HG03565 (cell line): ENCODE results near the gene NUBP2.
A peak's percentile ranks its signal among the peaks of the same experiment; 100 is the strongest.

Experiments
- ATAC-seq: cut with Tn5 transposase; IDR thresholded peaks from one replicate; pipeline ENCODE4 v1.9.1; 2021; ENCODE audit warnings: mild to moderate bottlenecking, moderate library complexity; ENCODE audit not compliant: unreplicated experiment

NUBP2 gene

DNA sequence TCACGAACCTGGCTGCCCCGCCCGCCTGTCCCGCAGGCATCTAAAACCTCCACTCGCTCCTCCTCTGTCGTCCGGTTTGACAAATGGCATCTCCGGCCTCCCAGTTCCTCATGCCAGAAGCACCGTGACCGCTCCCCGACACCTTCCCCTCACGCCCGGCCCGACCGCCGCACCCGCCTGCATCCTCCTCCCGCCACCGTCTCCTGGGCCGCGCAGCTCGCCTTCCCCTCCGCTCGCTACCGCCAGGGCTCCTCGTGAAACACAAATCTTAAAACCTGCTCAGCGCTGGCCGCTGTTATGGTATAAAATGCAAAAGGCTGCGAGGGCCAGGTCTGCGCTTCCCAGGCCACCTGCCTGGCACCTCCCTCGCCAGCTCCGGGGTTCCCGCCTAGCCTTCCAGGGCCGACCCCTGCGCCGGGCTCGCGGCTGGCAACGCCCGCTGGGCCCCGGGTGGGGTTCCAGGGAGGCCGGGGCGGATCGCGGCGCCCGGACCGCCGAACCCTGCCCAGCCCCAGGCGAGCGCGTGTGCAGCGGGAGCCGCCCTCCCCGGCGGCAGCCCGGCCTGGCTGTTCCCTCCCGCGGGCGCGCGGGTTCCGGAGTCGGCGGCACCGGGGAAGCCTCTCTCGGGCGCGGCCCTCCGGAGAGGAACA is 877 bp upstream of the NUBP2 start:
- ATAC-seq: peak; percentile 2

DNA sequence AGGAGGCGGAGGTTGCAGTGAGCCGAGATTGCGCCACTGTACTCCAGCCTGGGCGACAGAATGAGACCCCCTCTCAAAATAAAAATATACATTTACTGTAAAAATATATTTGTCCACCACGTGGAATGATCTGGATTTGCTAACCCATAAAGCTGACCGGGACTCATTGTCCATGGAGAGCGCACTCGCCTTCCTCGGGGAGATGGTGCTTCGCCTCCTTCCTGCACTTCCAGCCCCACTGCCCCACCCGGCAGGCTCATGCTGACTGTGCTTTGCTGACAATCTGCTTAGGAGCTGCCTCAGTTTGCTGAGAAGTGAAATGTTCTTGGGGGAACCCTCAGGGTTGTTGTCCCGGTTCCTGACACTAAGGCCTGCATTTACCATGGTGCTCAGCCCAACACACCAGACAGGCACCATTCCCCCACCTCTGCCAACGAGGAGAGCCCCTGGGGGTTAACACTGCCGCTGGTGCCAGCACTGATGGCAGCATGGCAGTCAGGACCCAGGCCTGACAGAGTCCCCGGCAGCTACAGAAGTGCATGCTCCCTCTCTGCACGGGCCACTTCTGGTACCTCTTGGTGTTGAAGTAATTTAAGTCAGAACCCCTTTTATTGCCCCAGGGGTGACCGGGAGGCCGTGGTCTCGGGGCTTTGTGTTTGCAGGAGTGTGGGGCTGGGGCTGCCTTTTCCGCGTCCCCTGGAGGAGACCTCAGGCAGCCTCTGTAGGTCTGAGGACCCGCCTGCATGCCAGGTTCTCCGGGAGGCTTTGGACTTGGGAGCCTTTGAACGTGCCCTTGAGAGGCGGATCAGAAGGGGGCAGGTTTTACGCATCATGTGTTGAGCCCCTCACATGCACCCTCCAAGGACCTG is 2.5 kb downstream of the NUBP2 start:
- no peak for ATAC-seq

DNA sequence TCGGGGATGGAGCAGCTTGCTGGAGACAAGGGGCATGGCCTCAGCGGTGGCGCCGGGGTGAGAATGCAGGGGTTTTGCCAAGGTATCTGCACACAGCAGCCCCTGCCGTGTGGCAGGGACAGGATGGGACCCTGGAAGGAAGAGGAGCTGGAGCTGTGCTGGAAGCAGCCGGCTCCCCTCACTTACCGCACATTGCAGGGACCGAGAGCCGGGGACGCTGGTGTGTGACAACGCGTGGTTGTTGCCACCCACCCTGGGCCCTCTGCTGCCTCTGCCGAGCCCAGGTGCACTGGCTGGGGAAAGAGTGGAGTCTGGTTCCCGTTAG is 3.0 kb downstream of the NUBP2 start:
- ATAC-seq: no peak

DNA sequence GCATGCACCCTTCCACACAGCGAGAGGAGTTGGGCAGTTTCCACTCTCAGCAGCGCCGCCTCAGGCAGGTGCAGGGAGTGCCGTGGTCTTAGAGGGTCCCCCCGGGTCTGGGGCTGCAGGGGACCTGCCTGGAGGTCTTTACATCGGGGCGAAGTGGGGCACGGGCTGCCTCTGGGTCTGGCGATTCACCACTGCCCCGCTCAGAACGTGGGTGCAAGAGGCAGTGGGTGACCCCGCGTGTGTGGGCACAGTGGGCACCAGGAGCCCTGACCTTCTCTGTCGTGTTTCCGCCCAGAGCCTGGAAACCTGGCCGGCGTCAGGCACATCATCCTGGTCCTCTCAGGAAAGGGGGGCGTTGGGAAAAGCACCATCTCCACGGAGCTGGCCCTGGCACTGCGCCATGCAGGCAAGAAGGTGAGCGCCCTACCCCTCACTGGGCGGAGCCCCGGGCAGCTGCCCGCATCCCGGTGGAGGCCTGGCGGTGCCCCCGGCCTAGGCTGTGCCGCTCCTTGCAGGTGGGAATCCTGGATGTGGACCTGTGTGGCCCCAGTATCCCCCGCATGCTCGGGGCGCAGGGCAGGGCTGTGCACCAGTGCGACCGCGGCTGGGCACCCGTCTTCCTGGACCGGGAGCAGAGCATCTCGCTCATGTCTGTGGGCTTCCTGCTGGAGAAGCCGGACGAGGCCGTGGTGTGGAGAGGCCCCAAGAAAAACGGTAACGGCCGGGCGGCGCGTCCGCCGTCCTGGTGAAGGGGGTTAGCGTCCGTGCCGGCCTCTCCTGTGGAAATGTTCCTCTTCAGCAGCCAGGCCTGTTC is 3.7 kb downstream of the NUBP2 start:
- ATAC-seq: no peak

DNA sequence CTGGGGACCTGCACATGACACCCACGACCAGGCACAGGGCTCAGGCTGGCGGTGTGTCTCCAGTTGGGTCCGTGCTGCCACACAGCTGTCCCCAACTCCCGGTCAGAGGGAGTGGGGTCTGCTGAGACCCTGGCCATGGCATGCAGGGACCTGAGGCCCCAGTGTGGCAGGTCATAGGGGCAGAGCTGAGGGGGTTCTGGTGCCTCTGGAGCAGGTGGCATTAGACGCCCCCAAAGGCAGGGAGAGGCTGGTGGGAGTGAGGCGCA is 4.2 kb downstream of the NUBP2 start:
- ATAC-seq: no peak

DNA sequence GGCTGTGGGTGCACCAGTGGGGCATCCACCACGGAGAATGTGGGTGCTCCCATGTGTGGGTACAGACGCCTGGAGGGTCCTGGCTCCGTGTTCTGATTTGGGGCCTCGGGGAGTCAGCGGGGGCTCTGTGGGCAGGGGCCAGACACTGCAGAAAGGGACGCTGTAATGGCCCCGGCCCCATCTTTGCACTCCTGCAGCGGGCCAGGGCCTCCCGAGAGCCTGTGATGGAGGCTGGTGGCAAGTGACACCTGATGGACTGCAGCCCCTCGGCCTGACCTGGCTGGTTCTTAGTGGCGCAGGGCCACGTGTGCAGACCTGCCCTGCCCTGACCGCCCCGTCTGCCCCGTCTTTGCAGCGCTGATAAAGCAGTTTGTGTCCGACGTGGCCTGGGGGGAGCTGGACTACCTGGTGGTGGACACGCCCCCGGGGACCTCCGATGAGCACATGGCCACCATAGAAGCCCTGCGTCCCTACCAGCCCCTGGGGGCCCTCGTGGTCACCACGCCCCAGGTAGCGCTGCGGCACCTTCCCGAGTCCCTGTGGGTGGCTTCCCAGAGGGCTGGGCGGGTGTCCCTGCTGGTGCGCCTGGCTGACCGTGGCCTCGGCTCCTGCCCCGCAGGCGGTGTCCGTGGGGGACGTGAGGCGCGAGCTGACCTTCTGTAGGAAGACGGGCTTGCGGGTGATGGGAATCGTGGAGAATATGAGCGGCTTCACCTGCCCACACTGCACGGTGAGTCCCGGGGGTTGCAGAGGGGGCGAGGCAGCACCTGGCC is 4.7 kb downstream of the NUBP2 start:
- no peak for ATAC-seq

DNA sequence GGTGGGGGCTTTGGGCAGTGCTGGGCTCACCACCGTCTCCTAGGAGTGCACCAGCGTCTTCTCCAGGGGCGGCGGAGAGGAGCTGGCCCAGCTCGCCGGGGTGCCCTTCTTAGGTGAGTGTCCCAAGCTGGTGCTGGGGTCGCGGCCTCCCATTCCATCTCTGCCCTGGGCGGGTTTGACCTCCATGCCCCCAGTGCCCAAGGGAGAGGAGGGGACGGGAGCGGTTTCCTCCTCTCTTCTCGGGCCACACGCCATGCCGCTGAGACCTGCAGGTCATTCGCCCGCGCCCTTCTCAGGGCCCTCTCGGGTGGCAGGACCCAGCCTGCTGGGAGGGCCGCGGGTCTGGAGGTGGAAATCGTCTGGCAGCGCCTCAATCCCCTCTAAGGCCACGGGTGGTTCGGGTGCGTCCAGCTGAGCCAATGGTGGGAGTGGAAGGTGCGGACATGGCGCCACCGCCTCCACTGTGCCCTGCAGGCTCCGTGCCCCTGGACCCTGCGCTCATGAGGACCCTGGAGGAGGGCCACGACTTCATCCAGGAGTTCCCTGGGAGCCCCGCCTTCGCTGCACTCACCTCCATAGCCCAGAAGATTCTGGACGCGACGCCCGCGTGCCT is 5.4 kb downstream of the NUBP2 start:
- no peak for ATAC-seq

DNA sequence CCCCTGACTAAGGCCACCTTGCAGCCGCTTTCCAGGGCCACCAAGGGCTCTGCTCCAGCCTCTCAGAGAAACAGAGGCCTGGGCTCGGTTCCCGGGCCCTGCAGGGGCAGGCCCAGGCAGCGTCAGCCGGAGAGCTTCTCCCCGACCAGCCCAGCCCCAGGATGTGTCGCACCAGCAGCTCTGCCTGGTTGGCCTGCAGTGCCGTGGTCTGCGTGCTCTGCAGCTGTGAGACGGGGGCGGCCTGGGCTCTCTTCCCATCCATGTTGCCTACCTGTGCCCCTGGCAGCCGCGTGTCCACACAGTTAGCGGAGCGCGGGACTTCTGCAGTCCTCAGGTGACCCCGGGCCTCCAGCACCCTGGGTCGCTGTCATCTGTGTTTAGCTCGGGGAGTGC is 5.9 kb downstream of the NUBP2 start:
- no peak for ATAC-seq

DNA sequence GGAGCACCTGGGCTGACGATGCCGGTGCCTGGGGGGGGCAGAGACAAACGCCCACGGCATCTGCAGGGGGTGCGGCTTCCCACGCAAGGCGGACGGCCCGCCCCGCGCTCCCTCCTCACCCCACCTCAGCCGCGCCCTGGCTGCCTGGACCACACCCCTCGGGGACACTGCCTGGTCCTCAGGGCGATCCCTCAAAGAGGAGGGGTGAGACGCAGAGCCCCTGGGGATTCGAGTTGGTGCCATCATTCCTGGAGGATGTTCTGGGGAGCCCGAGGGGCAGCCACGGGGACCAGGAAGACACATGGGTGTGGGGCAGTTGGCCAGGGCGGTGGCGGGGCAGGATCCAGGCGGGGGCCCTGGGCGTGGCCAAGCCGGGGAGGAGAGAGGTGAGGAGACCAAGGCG is 6.9 kb downstream of the NUBP2 start:
- no peak for ATAC-seq

DNA sequence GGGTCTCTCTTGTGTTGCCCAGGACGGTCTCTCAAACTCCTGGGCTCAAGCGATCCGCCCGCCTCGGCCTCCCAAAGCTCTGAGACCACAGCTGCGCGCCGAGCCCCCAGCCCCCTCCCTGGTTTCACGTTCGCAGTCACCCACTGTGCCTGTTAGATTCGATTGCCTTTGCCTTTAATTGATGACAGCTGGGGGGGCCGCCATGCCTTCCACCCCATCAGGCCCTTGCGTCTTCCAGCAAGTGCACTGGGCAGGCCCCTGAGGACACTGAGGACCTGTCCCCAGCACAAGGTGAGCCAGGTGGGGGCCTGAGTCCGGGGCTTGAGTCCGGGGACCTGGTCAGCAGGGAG is 7.5 kb downstream of the NUBP2 start:
- ATAC-seq: no peak

DNA sequence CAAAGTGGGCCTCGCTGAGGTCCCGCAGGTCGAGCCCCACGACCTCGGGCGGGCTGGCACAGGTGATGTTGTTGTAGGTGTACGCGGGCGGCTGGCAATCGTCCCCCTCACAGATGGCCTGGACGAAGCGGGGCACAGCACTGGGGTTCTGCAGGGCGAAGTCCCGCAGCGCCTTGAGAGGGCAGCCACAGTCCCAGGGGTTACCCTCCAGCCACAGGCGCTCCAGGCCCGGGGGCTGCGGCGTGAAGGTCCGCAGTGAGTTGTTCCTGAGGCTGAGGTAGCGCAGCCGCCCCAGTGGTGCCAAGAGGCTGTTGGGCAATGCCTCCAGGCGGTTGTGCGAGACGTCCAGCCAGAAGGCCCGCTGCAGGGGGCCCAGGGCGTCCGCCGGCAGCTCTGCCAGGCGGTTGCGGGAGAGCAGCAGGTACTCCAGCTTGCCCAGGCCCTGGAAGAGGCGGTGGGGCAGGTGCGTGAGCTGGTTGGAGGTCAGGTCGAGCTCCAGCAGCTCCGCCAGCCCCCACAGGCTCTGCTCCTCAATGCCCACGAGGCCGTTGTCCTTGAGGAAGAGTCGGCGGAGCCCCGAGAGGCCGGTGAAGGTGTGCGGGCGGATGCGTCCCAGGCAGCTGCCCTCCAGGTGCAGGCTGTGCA is 8.0 kb downstream of the NUBP2 start:
- ATAC-seq: no peak

DNA sequence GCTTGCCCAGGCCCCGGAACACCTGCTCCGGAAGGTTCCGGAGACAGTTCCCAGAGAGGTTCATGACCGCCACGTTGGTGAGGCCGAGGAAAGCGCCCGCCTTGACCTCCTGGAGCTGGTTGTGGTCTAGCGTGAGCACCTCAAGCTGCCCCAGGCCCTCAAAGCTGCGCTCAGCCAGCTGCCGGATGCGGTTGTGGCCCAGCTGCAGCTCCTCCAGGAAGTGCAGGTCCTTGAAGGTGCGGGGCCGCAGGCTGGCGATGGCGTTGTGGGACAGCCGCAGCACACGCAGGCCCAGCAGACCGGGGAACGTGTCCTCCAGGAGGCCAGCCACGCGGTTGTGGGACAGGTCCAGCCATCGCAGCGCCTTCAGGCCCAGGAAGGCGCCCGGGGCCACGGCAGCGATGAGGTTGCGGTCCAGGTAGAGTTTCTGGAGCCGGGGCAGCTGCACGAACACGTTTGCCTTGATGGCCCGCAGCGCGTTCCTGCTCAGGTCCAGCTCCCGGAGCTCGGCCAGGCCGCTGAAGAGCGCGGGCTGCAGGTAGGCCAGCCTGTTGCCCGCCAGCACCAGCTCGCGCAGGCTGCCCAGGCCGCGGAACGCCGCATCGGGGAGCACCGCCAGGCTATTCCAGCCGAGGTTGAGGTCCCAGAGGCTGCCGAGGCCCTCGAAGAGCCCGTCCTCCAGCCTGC is 8.6 kb downstream of the NUBP2 start:
- ATAC-seq: no peak

DNA sequence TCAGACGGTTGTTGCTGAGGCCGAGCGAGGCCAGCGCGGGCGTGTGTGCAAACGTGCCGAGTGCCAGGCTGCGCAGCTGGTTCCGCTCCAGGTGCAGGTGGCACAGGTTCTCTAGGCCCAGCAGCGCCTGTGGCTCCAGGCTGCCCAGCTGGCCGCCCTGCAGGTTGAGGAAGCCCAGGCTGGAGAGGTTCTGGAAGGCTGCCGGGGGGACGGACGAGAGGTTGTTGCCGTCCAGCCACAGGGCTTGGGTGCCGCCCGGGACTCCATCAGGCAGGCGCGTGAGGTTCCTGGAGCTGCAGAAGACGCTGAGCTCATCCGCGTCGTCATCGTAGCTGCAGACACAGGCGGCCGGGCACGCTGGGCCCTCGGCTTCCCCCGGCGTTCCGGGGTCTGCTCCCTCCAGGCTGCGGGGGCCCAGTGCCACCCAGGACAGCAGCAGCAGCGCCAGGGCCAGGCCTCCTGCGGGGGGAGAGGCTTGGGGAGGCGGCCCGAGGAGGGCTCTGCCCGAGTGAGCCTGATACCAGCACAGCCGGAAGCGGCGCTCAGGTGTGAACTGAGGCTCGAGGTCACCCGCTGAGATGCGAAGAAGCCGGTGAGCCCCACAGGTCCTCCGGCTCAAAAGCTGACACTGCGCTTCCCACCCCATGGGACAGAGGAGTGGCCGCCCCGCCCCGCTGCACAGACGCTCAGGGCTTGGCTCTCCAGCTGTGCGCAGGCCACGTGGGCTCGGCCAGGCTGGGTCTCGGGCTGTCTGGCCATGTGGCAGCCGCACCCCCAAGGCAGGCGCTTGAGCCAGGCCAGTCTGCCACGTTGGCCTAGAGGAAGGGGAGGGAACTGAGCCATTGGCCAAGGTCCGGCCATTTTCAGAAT is 9.4 kb downstream of the NUBP2 start:
- ATAC-seq: no peak

DNA sequence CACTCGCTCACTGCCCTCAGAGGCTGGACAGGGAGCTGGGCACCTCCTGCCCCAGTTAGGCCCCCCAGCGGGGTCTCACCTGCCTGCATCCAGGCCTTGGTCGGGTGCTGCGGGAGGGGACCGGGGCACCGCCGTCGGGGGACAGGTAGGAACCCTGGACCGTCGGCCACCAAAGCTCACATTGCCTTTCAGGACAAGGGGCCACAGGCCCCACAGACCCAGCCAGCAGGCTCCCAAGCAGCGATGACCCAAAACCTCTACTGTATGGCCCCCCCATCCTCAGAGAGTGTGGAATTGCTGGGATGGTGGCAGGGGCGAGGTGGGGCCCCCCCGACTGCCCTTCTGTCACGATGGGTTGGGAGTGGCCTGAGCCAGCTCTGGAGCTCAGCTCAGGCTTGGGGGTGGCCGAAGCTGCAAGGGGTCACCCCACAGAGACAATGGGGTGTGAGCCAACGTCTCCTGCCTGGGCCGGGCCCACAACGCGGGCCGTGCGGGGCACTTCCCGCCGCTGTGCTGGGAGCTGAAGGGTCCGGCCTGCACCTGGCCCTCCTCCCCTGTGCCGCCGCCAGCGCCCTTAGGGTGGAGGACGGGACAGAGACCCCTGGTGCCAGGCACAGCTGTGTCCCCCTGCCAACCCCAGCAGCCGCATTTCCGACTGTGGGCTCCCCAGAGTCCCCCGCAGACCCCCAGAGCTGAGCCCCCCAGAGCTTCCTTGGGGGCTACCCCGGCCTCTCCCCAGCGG is 10.2 kb downstream of the NUBP2 start:
- ATAC-seq: no peak

DNA sequence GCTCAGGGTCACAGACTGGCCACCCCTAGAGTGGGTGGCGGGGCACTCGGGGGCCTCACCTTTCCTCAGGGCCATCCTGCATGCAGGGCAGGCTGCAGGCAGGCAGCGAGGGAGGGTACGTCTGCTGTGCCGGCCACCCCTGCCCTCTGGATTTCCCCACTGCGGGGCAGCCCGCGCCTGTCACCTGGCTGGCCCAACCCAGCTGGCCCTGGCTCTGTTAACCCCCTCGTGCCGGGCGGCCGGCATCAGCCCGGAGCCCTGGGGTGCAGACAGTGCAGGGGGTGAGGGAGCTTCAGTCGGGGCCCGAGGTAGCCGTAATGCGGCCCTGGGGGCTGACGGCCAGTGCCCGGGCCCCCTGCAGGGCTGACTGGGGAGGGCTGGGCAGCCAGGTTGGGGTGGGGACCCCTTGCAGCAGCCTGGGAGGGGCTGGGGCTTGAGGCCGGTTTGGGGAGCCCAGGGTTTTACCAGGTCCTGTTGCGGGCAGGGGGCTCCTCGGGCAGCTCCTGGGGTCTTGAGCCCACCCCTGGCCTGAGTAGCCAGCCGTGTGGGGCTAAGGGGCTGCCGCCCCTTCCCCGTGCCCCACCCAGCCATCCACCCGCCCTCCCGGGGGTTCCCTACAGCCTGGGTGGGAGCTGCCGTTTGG is 10.9 kb downstream of the NUBP2 start, which contains the start of gene IGFALS:
Gene IGFALS (minus strand): TSS at position 128 of the 643 bp plus-strand sequence. CDS start 53 bp downstream, at position 75.
- no peak for ATAC-seq

DNA sequence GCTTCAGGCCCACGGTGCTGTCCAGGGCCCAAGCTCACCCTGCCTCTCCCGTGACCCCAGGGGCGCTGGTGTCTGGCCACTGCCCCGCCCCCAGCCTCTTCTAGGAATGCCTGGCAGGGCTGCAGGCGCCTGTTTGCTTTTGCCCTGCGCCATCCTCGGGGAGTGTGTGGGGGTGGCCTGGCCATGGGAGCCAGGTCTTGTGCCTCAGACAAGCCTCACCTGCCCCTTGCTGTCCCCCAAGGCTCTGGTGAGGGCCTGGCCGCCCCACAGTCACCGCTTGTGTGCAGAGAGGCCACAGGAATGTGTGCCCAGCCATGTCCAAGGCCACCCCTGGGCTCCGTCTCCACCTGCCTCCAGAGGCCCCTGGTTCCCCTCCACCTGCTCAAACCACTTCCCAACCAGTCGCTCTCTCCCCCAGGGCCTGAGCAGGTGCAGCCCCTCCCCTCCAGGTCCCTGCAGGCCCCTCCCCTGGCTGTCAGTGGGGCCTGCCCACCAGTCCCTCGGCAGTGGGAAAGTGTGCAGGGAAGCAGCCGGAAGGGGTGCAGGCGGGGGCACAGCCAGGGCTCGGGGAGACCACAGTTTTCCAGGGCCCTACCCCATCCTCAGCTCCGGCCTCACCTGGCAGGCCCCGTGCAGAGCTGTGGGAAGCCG is 11.6 kb downstream of the NUBP2 start:
- no peak for ATAC-seq
